Stimulated activated CD4-positive, alpha-beta T cell treated with anti-CD3 and anti-CD28 coated beads, Interleukin-12 subunit alpha, Interleukin-12 subunit beta, amount 100 ng/mL, for 24 hours (primary cell): Measurements from ENCODE around the gene FGD4.
"Not testable (repeated sequence)": the region's sequence is repeated elsewhere in the genome, so short reads cannot be mapped to it uniquely, and the experiment has no call there.

Experiments
- DNase-seq, 2 experiments: peaks; one replicate each; pipeline ENCODE4 v3.0.0-alpha.2; 2020; ENCODE audit warnings: low read depth in 2 of 2

FGD4 gene

GRCh38 chr12:32493282-32493681 is 93.9 kb downstream of the FGD4 start:
- no peak for DNase-seq

GRCh38 chr12:32494656-32495055 is 95.3 kb downstream of the FGD4 start:
- DNase-seq = no peak

- DNase-seq = no peak
Observed at GRCh38 chr12:32496946-32497345, 97.6 kb downstream of the FGD4 start.

GRCh38 chr12:32497864-32498263 is 98.5 kb downstream of the FGD4 start:
- DNase-seq = no peak

- no peak for DNase-seq
Observed at GRCh38 chr12:32499048-32499447, 99.7 kb downstream of the FGD4 start.

GRCh38 chr12:32501835-32502333 is 102.5 kb downstream of the FGD4 start:
- DNase-seq = no peak

- no peak for DNase-seq
Observed at GRCh38 chr12:32502693-32503502, 103.5 kb downstream of the FGD4 start.

- no peak for DNase-seq
Observed at GRCh38 chr12:32503730-32504129, 104.4 kb downstream of the FGD4 start.

GRCh38 chr12:32504591-32504990 is 105.2 kb downstream of the FGD4 start:
- no peak for DNase-seq

- DNase-seq = no peak
Observed at GRCh38 chr12:32505067-32505945, 105.9 kb downstream of the FGD4 start.

GRCh38 chr12:32507096-32507941 is 108.0 kb downstream of the FGD4 start:
- not testable (repeated sequence) for DNase-seq

- DNase-seq = no peak
Observed at GRCh38 chr12:32507942-32508320, 108.6 kb downstream of the FGD4 start.

- no peak for DNase-seq
Observed at GRCh38 chr12:32508626-32509025, 109.3 kb downstream of the FGD4 start.

- DNase-seq = no peak
Observed at GRCh38 chr12:32509328-32510091, 110.2 kb downstream of the FGD4 start.

- not testable (repeated sequence) for DNase-seq
Observed at GRCh38 chr12:32511976-32512375, 112.6 kb downstream of the FGD4 start.

GRCh38 chr12:32512379-32512778 is 113.0 kb downstream of the FGD4 start:
- DNase-seq = no peak

- no peak for DNase-seq
Observed at GRCh38 chr12:32512910-32513309, 113.6 kb downstream of the FGD4 start.

- no peak for DNase-seq
Observed at GRCh38 chr12:32515137-32515873, 115.9 kb downstream of the FGD4 start.

GRCh38 chr12:32516230-32516629 is 116.9 kb downstream of the FGD4 start:
- DNase-seq = no peak

GRCh38 chr12:32517966-32518365 is 118.6 kb downstream of the FGD4 start:
- DNase-seq = no peak
